SK-N-MC (cell line): ENCODE measurements around the gene ZNF182.
"Not testable (repeated sequence)": the region's sequence is repeated elsewhere in the genome, so short reads cannot be mapped to it uniquely, and the experiment has no call there.

Experiments
- DNase-seq: peaks from one replicate; pipeline ENCODE4 v3.0.0-alpha.2; 2011; ENCODE audit warnings: low read depth, low spot score
- H3K27ac ChIP-seq: fragments of 200-600 bp; sonication (generic); 2 replicates; pipeline ENCODE4 v1.5.1; 2016; ENCODE audit warnings: mixed run types
- H3K36me3 ChIP-seq: fragments of 200-600 bp; sonication (generic); 2 replicates; pipeline ENCODE4 v1.6.1; 2017; ENCODE audit warnings: antibody characterized with exemption, low read length, mixed read lengths; ENCODE audit not compliant: insufficient read depth
- H3K4me3 ChIP-seq: fragments of 200-600 bp; sonication (generic); 2 replicates; pipeline ENCODE4 v1.5.1; 2016
- H3K9ac ChIP-seq: fragments of 200-600 bp; sonication (generic); 2 replicates; pipeline ENCODE4 v1.8.0; 2017; ENCODE audit warnings: mixed run types, mixed read lengths; ENCODE audit not compliant: insufficient read length
- H3K9me3 ChIP-seq: fragments of 200-600 bp; sonication (generic); 2 replicates; pipeline ENCODE4 v1.6.1; 2017; ENCODE audit warnings: low read depth, mild to moderate bottlenecking, antibody characterized with exemption, low read length, moderate library complexity, mixed read lengths
- EZH2 ChIP-seq: fragments of 200-600 bp; sonication (generic); IDR thresholded peaks from one replicate; pipeline ENCODE4 v1.6.1; 2017; ENCODE audit warnings: antibody characterized with exemption
- FOXP2 ChIP-seq: optimal IDR thresholded peaks from 2 replicates; pipeline ENCODE3; 2011; ENCODE audit warnings: mild to moderate bottlenecking, moderate library complexity; ENCODE audit not compliant: insufficient read depth; ENCODE audit errors: extremely low read length, control extremely low read depth
- POLR2AphosphoS5 ChIP-seq: IDR thresholded peaks from 2 replicates; pipeline ENCODE4 v1.6.1; 2012; ENCODE audit warnings: mild to moderate bottlenecking, low read depth, low read length, borderline replicate concordance

Gene ZNF182

GRCh38 chrX:48003758-48004457 is at the start of gene ZNF182:
ZNF182 (minus strand) TSS chrX:48003989; CDS start chrX:48002609, 1,380 bp downstream.
- DNase-seq: peak; percentile 2
- H3K36me3 ChIP-seq: peaks cover 8% of the 10 kb centered on the region
- peak within 1 kb of the TSS; percentile 74 for H3K4me3 ChIP-seq
- H3K9me3 ChIP-seq: no peaks in the 10 kb centered on the region
- peak within 1 kb of the TSS; percentile 76 for H3K9ac ChIP-seq
- H3K27ac ChIP-seq: no peak within 1 kb of the TSS
- TF ChIP-seq EZH2: no peak
- TF ChIP-seq FOXP2: no peak
- no peak for TF ChIP-seq POLR2AphosphoS5

GRCh38 chrX:48046846-48047245 is 43.1 kb upstream of the ZNF182 start:
- DNase-seq: no peak
- Histone ChIP-seq H3K27ac (peak overlapping the region; percentile 97), H3K9ac (no peak overlapping the region), H3K36me3 (peaks cover 3% of the 10 kb centered on the region; the same call in 1 of the 2 replicates), H3K9me3 (peaks cover 4% of the 10 kb centered on the region; the same call in 1 of the 2 replicates), H3K4me3 (no peak overlapping the region)
- TF ChIP-seq EZH2 (no peak), POLR2AphosphoS5 (no peak), FOXP2 (no peak)

GRCh38 chrX:48045410-48046311 is 41.9 kb upstream of the ZNF182 start:
- Histone ChIP-seq H3K9ac (peak overlapping the region; percentile 64), H3K36me3 (peaks cover 3% of the 10 kb centered on the region; the same call in 1 of the 2 replicates), H3K4me3 (0 out of 2 replicates have a peak overlapping the region, but pooled peaks have one; percentile 16), H3K27ac (peak overlapping the region; percentile 97), H3K9me3 (0 out of 2 replicates have a peak, but pooled peaks cover 4% of the 10 kb centered on the region)
- TF ChIP-seq FOXP2 (peak; percentile 20), POLR2AphosphoS5 (no peak)
- DNase-seq: peak; percentile 87

GRCh38 chrX:48043056-48043455 is 39.3 kb upstream of the ZNF182 start:
- DNase-seq: no peak
- Histone ChIP-seq H3K4me3 (no peak overlapping the region), H3K36me3 (peaks cover 3% of the 10 kb centered on the region; the same call in 1 of the 2 replicates), H3K9me3 (0 out of 2 replicates have a peak, but pooled peaks cover 4% of the 10 kb centered on the region), H3K27ac (no peak overlapping the region), H3K9ac (no peak overlapping the region)
- TF ChIP-seq POLR2AphosphoS5 (no peak), FOXP2 (no peak), EZH2 (no peak)

GRCh38 chrX:48035891-48036290 is 32.1 kb upstream of the ZNF182 start:
- no peaks in the 10 kb centered on the region for H3K36me3 ChIP-seq
- H3K9ac ChIP-seq: no peak overlapping the region
- no peak overlapping the region for H3K4me3 ChIP-seq
- no peaks in the 10 kb centered on the region for H3K9me3 ChIP-seq
- peak overlapping the region; percentile 56 for H3K27ac ChIP-seq
- no peak for TF ChIP-seq EZH2
- no peak for TF ChIP-seq POLR2AphosphoS5
- no peak for TF ChIP-seq FOXP2
- DNase-seq: no peak

- not testable (repeated sequence) for H3K27ac ChIP-seq, H3K36me3 ChIP-seq, H3K9ac ChIP-seq, H3K4me3 ChIP-seq, DNase-seq, H3K9me3 ChIP-seq
Observed at GRCh38 chrX:48030641-48031173, 26.9 kb upstream of the ZNF182 start.

GRCh38 chrX:48030237-48030636 is 26.4 kb upstream of the ZNF182 start:
- no peak overlapping the region for H3K4me3 ChIP-seq
- H3K36me3 ChIP-seq: no peaks in the 10 kb centered on the region
- DNase-seq: no peak
- no peak overlapping the region for H3K27ac ChIP-seq
- no peak for TF ChIP-seq POLR2AphosphoS5
- no peak for TF ChIP-seq FOXP2
- no peak for TF ChIP-seq EZH2
- no peaks in the 10 kb centered on the region for H3K9me3 ChIP-seq
- H3K9ac ChIP-seq: no peak overlapping the region

- Histone ChIP-seq H3K9ac (no peak overlapping the region), H3K4me3 (no peak overlapping the region), H3K36me3 (no peaks in the 10 kb centered on the region), H3K9me3 (0 out of 2 replicates have a peak, but pooled peaks cover 5% of the 10 kb centered on the region), H3K27ac (no peak overlapping the region)
- no peak for DNase-seq
- no peak for TF ChIP-seq EZH2
- TF ChIP-seq POLR2AphosphoS5: no peak
- no peak for TF ChIP-seq FOXP2
Observed at GRCh38 chrX:48028091-48028490, 24.3 kb upstream of the ZNF182 start.

- not testable (repeated sequence) for H3K9ac ChIP-seq, H3K36me3 ChIP-seq, H3K9me3 ChIP-seq, H3K4me3 ChIP-seq, DNase-seq, H3K27ac ChIP-seq
Observed at GRCh38 chrX:48027545-48027944, 23.8 kb upstream of the ZNF182 start.
